ENCODE measurements around the gene PRKRIP1.
"Not testable (repeated sequence)": the region's sequence is repeated elsewhere in the genome, so short reads cannot be mapped to it uniquely, and the experiment has no call there.

PRKRIP1 gene

GRCh38 chr7:102395873-102396709 lies at the start of gene PRKRIP1 (continued):
- TF ChIP-seq ZNF654 (tag by site-specific recombination; IDR thresholded peaks at IDR 0.05; ENCODE audit: low read depth), result no peak
- no peak for TF ChIP-seq GLI2 (tag by site-specific recombination; IDR thresholded peaks at IDR 0.05; ENCODE audit: borderline replicate concordance, low read depth)
- TF ChIP-seq SP7 (tag by site-specific recombination; IDR thresholded peaks at IDR 0.05), result peak; percentile 61; the same call in 1 of the 2 replicates
- TF ChIP-seq, protein P1, sequence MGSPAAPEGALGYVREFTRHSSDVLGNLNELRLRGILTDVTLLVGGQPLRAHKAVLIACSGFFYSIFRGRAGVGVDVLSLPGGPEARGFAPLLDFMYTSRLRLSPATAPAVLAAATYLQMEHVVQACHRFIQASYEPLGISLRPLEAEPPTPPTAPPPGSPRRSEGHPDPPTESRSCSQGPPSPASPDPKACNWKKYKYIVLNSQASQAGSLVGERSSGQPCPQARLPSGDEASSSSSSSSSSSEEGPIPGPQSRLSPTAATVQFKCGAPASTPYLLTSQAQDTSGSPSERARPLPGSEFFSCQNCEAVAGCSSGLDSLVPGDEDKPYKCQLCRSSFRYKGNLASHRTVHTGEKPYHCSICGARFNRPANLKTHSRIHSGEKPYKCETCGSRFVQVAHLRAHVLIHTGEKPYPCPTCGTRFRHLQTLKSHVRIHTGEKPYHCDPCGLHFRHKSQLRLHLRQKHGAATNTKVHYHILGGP (tag by site-specific recombination; IDR thresholded peaks at IDR 0.05), result no peak
- TF ChIP-seq ZBTB17 (tag by site-specific recombination; IDR thresholded peaks at IDR 0.05), result peak; percentile 90
- TF ChIP-seq ATF2 (tag by site-specific recombination; IDR thresholded peaks at IDR 0.05; ENCODE audit: low read depth), result no peak
- TF ChIP-seq ZXDB (tag by site-specific recombination; IDR thresholded peaks at IDR 0.05), result peak; percentile 51

DNA sequence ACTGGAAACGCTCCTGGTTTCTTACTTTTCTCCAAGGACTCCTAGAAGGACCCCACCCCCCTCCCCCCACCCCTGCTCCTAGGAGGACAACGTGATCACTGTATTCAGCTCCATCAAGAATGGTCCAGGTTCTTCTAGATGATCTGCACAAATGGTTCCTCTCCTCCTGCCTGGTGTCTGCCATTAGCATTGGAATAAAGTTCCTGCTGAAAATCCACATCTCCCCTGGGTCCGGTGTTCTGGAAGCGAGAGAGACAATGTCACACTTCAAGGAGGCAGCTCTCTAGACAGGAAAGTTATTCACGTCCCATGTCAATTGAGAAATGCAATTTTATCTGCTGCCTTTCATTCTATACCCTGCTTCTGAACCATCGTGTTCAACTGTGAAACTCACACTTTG lies 49.2 kb upstream of the PRKRIP1 start:
- H3K9me3 ChIP-seq (ENCODE audit: control insufficient read depth, insufficient read depth, low read depth, low read length); H3K27ac ChIP-seq (ENCODE audit: extremely low read depth, low read depth, low read length); H3K36me3 ChIP-seq (ENCODE audit: control insufficient read depth in 2 of 2, insufficient read depth in 1 of 2, low read length in 2 of 2); POLR2A ChIA-PET; CTCF ChIA-PET; H3K4me1 ChIP-seq (ENCODE audit: control insufficient read depth, insufficient read depth, low read length); H3K4me3 ChIP-seq (ENCODE audit: low read depth, low read length): not testable (repeated sequence)

DNA sequence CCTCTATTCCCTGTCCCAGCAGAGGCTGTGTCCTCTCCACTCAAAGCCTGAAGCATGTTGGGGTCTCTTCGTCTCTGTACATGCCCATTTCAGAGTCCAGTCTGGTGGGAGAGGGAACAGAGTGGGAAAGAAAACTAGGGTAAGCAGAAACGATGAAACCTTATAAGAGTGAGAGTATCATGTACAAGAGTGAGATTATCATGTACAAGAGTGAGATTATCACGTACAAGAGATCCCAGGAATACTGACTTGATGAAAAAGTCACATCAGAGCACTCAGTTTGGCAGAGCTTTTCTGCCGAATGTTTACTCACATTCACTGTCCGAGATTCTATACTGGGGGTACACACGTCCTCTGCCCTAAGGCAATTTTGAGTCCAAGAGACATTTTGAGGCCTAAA lies 39.8 kb upstream of the PRKRIP1 start, which contains the start of gene SPDYE6:
Gene SPDYE6 (minus strand): TSS at position 101 of the 400 bp plus-strand sequence. CDS start 421 bp downstream, outside the sequence.
- H3K36me3 ChIP-seq (ENCODE audit: control insufficient read depth in 2 of 2, insufficient read depth in 1 of 2, low read length in 2 of 2); H3K4me3 ChIP-seq (ENCODE audit: low read depth, low read length); CTCF ChIA-PET; POLR2A ChIA-PET; H3K27ac ChIP-seq (ENCODE audit: extremely low read depth, low read depth, low read length); H3K9me3 ChIP-seq (ENCODE audit: control insufficient read depth, insufficient read depth, low read depth, low read length); H3K4me1 ChIP-seq (ENCODE audit: control insufficient read depth, insufficient read depth, low read length): not testable (repeated sequence)

- POLR2A ChIA-PET, result interaction anchor here (0.7 to 1.2 kb wide), 5 partner anchors 41 to 104 kb away, joined by 3 to 6 read pairs (median 4); partner anchors contain the start of gene SH2B2
- H3K27ac ChIP-seq (ENCODE audit: extremely low read depth, low read depth, low read length), result peak overlapping the region; percentile 8; the same call in 1 of the 2 replicates
- CTCF ChIA-PET; H3K36me3 ChIP-seq (ENCODE audit: control insufficient read depth in 2 of 2, insufficient read depth in 1 of 2, low read length in 2 of 2); H3K4me1 ChIP-seq (ENCODE audit: control insufficient read depth, insufficient read depth, low read length); H3K9me3 ChIP-seq (ENCODE audit: control insufficient read depth, insufficient read depth, low read depth, low read length): not testable (repeated sequence)
- H3K4me3 ChIP-seq (ENCODE audit: low read depth, low read length), result peak overlapping the region; percentile 57
- TF ChIP-seq SP7 (tag by site-specific recombination; IDR thresholded peaks at IDR 0.05), result peak; percentile 44; the same call in 1 of the 2 replicates
- TF ChIP-seq ZBTB8A (tag by site-specific recombination; IDR thresholded peaks at IDR 0.05), result peak; percentile 41; the same call in 1 of the 2 replicates
- peak; percentile 100 for TF ChIP-seq ZBTB48 (tag by site-specific recombination; IDR thresholded peaks at IDR 0.05)
- TF ChIP-seq SP2 (tag by site-specific recombination; IDR thresholded peaks at IDR 0.05), result peak; percentile 83
- TF ChIP-seq, protein P2, sequence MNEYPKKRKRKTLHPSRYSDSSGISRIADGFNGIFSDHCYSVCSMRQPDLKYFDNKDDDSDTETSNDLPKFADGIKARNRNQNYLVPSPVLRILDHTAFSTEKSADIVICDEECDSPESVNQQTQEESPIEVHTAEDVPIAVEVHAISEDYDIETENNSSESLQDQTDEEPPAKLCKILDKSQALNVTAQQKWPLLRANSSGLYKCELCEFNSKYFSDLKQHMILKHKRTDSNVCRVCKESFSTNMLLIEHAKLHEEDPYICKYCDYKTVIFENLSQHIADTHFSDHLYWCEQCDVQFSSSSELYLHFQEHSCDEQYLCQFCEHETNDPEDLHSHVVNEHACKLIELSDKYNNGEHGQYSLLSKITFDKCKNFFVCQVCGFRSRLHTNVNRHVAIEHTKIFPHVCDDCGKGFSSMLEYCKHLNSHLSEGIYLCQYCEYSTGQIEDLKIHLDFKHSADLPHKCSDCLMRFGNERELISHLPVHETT (tag by site-specific recombination; IDR thresholded peaks at IDR 0.05), result 0 out of 2 replicates have a peak, but pooled peaks have one; percentile 39
- TF ChIP-seq, protein P3, sequence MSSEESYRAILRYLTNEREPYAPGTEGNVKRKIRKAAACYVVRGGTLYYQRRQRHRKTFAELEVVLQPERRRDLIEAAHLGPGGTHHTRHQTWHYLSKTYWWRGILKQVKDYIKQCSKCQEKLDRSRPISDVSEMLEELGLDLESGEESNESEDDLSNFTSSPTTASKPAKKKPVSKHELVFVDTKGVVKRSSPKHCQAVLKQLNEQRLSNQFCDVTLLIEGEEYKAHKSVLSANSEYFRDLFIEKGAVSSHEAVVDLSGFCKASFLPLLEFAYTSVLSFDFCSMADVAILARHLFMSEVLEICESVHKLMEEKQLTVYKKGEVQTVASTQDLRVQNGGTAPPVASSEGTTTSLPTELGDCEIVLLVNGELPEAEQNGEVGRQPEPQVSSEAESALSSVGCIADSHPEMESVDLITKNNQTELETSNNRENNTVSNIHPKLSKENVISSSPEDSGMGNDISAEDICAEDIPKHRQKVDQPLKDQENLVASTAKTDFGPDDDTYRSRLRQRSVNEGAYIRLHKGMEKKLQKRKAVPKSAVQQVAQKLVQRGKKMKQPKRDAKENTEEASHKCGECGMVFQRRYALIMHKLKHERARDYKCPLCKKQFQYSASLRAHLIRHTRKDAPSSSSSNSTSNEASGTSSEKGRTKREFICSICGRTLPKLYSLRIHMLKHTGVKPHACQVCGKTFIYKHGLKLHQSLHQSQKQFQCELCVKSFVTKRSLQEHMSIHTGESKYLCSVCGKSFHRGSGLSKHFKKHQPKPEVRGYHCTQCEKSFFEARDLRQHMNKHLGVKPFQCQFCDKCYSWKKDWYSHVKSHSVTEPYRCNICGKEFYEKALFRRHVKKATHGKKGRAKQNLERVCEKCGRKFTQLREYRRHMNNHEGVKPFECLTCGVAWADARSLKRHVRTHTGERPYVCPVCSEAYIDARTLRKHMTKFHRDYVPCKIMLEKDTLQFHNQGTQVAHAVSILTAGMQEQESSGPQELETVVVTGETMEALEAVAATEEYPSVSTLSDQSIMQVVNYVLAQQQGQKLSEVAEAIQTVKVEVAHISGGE (tag by site-specific recombination; conservative IDR thresholded peaks at IDR 0.05; ENCODE audit: low read depth), result peak; percentile 94
- peak; percentile 51; the same call in 1 of the 2 replicates for TF ChIP-seq PRDM10 (tag by site-specific recombination; IDR thresholded peaks at IDR 0.05)
Measured at GRCh38 chr7:102363549-102364393, 32.4 kb upstream of the PRKRIP1 start.
